OCI-LY1 (cell line): Measurements from ENCODE around the gene MLLT3.

ENCODE experiments used
- CTCF ChIP-seq: fragments of 200-600 bp; sonication (generic), shearing (Covaris generic); IDR thresholded peaks from 2 replicates; pipeline ENCODE4 v1.5.1; 2017; ENCODE audit warnings: mild to moderate bottlenecking, antibody characterized with exemption, low read length, moderate library complexity, mixed read lengths
- EZH2 ChIP-seq: fragments of 200-600 bp; sonication (generic), shearing (Covaris generic); IDR thresholded peaks from 2 replicates; pipeline ENCODE4 v1.8.0; 2017; ENCODE audit warnings: borderline replicate concordance, mixed run types, mild to moderate bottlenecking, antibody characterized with exemption, low read length, moderate library complexity, mixed read lengths

DNA sequence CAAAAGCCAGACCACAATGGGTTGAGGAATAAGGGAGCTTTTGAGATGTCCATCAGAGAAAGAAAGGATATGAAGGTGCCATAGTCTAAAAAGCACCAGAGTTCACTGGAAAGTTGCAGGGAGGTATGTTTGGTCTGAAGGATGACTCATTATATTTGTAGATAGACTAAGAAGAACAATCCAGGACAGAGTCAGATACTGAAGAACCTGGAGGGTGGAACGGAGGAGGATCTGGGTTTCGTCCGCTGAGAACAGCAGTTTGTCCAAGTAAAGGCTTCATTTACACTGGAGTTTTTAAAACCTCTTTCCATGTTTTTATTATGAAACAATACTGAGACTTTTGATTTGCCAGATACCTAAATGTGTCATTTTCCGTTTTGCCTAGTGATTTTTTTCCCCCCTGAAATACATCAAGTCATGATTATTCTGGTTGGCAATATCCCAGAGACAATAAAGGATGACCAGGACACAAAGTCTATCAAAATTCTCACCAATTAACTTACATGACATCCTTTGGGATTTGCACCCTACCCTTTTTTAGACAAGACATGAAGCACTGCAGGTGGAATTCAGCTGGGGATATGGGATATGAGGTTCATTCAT, 219.9 kb downstream of the MLLT3 start:
- TF ChIP-seq CTCF = no peak
- TF ChIP-seq EZH2 = no peak
